ENCODE measurements around the gene PITPNC1.

PITPNC1 gene

GRCh38 chr17:67615736-67616135, 238.7 kb downstream of the PITPNC1 start:
- no peak for TF ChIP-seq FOXP2 (optimal IDR thresholded peaks at IDR 0.05; ENCODE audit: borderline replicate concordance, extremely low read depth, extremely low read length, insufficient read depth)
- TF ChIP-seq, protein P1, sequence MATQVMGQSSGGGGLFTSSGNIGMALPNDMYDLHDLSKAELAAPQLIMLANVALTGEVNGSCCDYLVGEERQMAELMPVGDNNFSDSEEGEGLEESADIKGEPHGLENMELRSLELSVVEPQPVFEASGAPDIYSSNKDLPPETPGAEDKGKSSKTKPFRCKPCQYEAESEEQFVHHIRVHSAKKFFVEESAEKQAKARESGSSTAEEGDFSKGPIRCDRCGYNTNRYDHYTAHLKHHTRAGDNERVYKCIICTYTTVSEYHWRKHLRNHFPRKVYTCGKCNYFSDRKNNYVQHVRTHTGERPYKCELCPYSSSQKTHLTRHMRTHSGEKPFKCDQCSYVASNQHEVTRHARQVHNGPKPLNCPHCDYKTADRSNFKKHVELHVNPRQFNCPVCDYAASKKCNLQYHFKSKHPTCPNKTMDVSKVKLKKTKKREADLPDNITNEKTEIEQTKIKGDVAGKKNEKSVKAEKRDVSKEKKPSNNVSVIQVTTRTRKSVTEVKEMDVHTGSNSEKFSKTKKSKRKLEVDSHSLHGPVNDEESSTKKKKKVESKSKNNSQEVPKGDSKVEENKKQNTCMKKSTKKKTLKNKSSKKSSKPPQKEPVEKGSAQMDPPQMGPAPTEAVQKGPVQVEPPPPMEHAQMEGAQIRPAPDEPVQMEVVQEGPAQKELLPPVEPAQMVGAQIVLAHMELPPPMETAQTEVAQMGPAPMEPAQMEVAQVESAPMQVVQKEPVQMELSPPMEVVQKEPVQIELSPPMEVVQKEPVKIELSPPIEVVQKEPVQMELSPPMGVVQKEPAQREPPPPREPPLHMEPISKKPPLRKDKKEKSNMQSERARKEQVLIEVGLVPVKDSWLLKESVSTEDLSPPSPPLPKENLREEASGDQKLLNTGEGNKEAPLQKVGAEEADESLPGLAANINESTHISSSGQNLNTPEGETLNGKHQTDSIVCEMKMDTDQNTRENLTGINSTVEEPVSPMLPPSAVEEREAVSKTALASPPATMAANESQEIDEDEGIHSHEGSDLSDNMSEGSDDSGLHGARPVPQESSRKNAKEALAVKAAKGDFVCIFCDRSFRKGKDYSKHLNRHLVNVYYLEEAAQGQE (IDR thresholded peaks at IDR 0.05; ENCODE audit: insufficient read depth in 1 of 2, low read depth in 2 of 2, low read length in 2 of 2): no peak
- TF ChIP-seq POLR2AphosphoS5 (IDR thresholded peaks at IDR 0.05; ENCODE audit: low read depth, low read length): no peak
- TF ChIP-seq TAF1 (IDR thresholded peaks at IDR 0.05; ENCODE audit: borderline replicate concordance, insufficient read depth, low read length): no peak
- TF ChIP-seq SIN3A (IDR thresholded peaks at IDR 0.05; ENCODE audit: borderline replicate concordance, insufficient read depth, low read length): no peak

DNA sequence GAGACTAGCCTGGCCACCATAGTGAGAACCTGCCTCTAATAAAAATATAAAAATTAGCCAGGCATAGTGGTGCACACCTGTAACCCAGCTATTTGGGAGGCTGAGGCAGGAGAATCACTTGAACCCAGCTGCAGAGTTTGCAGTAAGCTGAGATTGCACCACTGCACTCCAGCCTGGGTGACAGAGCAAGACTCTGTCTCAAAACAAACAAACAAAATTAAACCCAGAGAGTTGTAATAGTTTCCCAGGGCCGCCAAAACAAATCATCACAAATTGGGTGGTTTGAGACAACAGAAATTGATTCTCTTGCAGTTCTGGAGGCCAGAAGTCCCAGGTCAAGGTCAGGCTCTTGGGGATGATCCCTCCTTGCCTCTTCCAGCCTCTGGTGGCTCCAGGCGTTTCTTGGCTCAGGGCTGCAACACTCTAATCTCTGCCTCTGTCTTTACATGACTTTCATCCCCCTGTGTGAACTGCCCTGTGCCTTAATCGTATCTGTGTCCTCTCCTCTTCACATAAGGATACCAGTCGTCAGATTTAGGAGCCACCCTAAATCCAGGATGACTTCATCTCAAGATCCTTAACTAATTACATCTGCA, 240.3 kb downstream of the PITPNC1 start:
- TF ChIP-seq FOXP2 (optimal IDR thresholded peaks at IDR 0.05; ENCODE audit: borderline replicate concordance, extremely low read depth, extremely low read length, insufficient read depth): no peak

DNA sequence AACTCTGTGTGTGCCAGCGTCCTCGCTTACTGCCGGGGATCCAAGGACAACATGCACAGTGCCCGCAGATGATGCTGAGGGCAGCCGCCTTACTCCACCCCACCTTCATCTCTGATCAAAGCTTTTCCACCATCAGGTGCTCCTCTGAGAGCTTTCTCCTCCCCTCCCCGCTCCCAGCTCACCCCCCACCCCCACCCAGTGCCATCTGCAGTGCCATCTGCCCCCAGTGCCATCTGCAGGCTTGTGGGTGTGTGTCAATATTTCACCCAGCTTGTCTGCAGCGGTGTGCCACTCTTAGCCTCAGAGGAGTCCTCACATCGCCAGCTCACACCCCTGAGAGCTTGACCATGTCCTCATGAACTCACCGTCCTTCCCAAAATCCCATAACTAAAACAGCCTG, 242.5 kb downstream of the PITPNC1 start:
- TF ChIP-seq SIN3A (IDR thresholded peaks at IDR 0.05; ENCODE audit: borderline replicate concordance, insufficient read depth, low read length) (no peak), FOXP2 (optimal IDR thresholded peaks at IDR 0.05; ENCODE audit: borderline replicate concordance, extremely low read depth, extremely low read length, insufficient read depth) (no peak), TAF1 (IDR thresholded peaks at IDR 0.05; ENCODE audit: borderline replicate concordance, insufficient read depth, low read length) (no peak), POLR2AphosphoS5 (IDR thresholded peaks at IDR 0.05; ENCODE audit: low read depth, low read length) (no peak)
- TF ChIP-seq, protein P1 (IDR thresholded peaks at IDR 0.05; ENCODE audit: insufficient read depth in 1 of 2, low read depth in 2 of 2, low read length in 2 of 2): no peak

- TF ChIP-seq POLR2AphosphoS5 (IDR thresholded peaks at IDR 0.05; ENCODE audit: low read depth, low read length): no peak
- no peak for TF ChIP-seq FOXP2 (optimal IDR thresholded peaks at IDR 0.05; ENCODE audit: borderline replicate concordance, extremely low read depth, extremely low read length, insufficient read depth)
- TF ChIP-seq SIN3A (IDR thresholded peaks at IDR 0.05; ENCODE audit: borderline replicate concordance, insufficient read depth, low read length): no peak
- TF ChIP-seq, protein P1 (IDR thresholded peaks at IDR 0.05; ENCODE audit: insufficient read depth in 1 of 2, low read depth in 2 of 2, low read length in 2 of 2): no peak
- TF ChIP-seq TAF1 (IDR thresholded peaks at IDR 0.05; ENCODE audit: borderline replicate concordance, insufficient read depth, low read length): no peak
These were observed 243.0 kb downstream of the PITPNC1 start for GRCh38 chr17:67620088-67620487.

GRCh38 chr17:67620636-67621035, 243.6 kb downstream of the PITPNC1 start:
- TF ChIP-seq TAF1 (IDR thresholded peaks at IDR 0.05; ENCODE audit: borderline replicate concordance, insufficient read depth, low read length): no peak
- TF ChIP-seq, protein P1 (IDR thresholded peaks at IDR 0.05; ENCODE audit: insufficient read depth in 1 of 2, low read depth in 2 of 2, low read length in 2 of 2): no peak

Data from PFSK-1 (cell line).